ENCODE measurements around the gene ZBTB5. TPM values are rescaled to one million over a fixed set of nuclear protein-coding genes. Genes with fewer than 3 reads are reported as not detected.
"Not testable (repeated sequence)": the region's sequence is repeated elsewhere in the genome, so short reads cannot be mapped to it uniquely, and the experiment has no call there.

ZBTB5 gene
- total RNA-seq, 2 donors from 2014 or later, result 8.9 to 9.7 TPM

- peak within 1 kb of the TSS; percentile 41 for H3K27ac ChIP-seq
- H3K9me3 ChIP-seq, result no peaks in the 10 kb centered on the region
- H3K9ac ChIP-seq (ENCODE audit: low read depth in 2 of 2, low read length in 2 of 2), result peak within 1 kb of the TSS; percentile 80 to 94
- H3K36me3 ChIP-seq, result no peaks in the 10 kb centered on the region
- DNase-seq, result peak; percentile 97
- H3K27me3 ChIP-seq, result no peaks in the 10 kb centered on the region
- H3K4me3 ChIP-seq, result peak within 1 kb of the TSS; percentile 83
- peaks cover 9% of the 10 kb centered on the region for H3K4me1 ChIP-seq
- intact Hi-C loops (cut with DNase I), result no loop called here
- TF ChIP-seq, protein P1, sequence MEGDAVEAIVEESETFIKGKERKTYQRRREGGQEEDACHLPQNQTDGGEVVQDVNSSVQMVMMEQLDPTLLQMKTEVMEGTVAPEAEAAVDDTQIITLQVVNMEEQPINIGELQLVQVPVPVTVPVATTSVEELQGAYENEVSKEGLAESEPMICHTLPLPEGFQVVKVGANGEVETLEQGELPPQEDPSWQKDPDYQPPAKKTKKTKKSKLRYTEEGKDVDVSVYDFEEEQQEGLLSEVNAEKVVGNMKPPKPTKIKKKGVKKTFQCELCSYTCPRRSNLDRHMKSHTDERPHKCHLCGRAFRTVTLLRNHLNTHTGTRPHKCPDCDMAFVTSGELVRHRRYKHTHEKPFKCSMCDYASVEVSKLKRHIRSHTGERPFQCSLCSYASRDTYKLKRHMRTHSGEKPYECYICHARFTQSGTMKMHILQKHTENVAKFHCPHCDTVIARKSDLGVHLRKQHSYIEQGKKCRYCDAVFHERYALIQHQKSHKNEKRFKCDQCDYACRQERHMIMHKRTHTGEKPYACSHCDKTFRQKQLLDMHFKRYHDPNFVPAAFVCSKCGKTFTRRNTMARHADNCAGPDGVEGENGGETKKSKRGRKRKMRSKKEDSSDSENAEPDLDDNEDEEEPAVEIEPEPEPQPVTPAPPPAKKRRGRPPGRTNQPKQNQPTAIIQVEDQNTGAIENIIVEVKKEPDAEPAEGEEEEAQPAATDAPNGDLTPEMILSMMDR (IDR thresholded peaks at IDR 0.05), result no peak
These were observed 20.4 kb upstream of the ZBTB5 start, which contains the start of gene POLR1E for GRCh38 chr9:37485389-37486255. Gene POLR1E (plus strand): TSS chr9:37485948. CDS start chr9:37486048, 100 bp downstream.

DNA sequence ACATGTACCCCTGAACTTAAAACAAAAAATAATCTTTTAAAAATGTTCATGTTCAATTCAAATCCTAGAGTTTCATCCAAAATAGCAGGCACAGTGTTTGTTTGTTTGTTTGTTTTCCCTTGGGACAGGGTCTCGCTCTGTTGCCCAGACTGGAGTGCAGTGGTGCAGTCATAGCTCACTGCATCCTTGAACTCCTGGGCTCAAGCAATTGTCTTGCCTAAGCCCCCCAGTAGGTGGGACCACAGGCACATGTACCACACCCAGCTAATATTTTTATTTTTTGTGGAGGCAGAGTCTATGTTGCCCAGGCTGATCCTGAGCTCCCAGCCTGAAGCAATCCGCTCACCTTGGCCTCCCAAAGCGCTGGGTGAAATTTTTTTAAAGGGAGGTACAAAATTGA, 15.5 kb upstream of the ZBTB5 start:
- Histone ChIP-seq H3K27ac (no peak overlapping the region), H3K9ac (ENCODE audit: low read depth in 2 of 2, low read length in 2 of 2) (no peak overlapping the region), H3K27me3 (no peaks in the 10 kb centered on the region), H3K36me3 (no peaks in the 10 kb centered on the region), H3K9me3 (no peaks in the 10 kb centered on the region), H3K4me3 (no peak overlapping the region), H3K4me1 (peaks cover 3% of the 10 kb centered on the region)
- TF ChIP-seq, protein P1 (IDR thresholded peaks at IDR 0.05), result no peak
- intact Hi-C loops (cut with DNase I), result no loop called here
- DNase-seq, result no peak

DNA sequence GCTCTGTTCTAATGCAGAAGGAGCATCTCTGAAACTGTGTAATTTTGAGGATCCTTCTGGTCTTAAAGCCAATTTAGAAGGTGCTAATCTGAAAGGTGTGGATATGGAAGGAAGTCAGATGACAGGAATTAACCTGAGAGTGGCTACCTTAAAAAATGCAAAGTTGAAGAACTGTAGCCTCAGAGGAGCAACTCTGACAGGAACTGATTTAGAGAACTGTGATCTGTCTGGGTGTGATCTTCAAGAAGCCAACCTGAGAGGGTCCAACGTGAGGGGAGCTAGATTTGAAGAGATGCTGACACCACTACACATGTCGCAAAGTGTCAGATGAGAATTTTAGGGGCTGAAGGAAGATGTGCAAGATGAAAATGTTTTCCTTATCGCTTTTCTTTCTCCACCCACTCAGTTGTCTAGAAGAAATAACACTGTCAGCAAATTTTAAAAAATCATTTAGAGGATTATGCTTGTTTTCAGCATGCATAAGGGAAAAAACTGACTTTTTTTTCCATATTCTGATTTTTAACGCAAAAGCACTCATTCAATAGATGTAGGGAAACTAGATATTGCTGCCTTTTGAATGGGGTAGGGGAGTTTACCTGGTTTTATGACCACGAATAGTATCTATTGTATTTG, 12.9 kb upstream of the ZBTB5 start:
- H3K27ac ChIP-seq; H3K36me3 ChIP-seq; intact Hi-C loops (cut with DNase I); DNase-seq; H3K9me3 ChIP-seq; H3K27me3 ChIP-seq; H3K9ac ChIP-seq (ENCODE audit: low read depth in 2 of 2, low read length in 2 of 2); H3K4me3 ChIP-seq; H3K4me1 ChIP-seq: not testable (repeated sequence)

- H3K4me3 ChIP-seq; H3K9ac ChIP-seq (ENCODE audit: low read depth in 2 of 2, low read length in 2 of 2); H3K4me1 ChIP-seq; intact Hi-C loops (cut with DNase I); H3K36me3 ChIP-seq; H3K27me3 ChIP-seq; H3K9me3 ChIP-seq; DNase-seq; H3K27ac ChIP-seq: not testable (repeated sequence)
These were observed 12.2 kb upstream of the ZBTB5 start for GRCh38 chr9:37477443-37477842.

- Histone ChIP-seq H3K9ac (ENCODE audit: low read depth in 2 of 2, low read length in 2 of 2) (no peak overlapping the region), H3K4me1 (no peaks in the 10 kb centered on the region), H3K4me3 (no peak overlapping the region), H3K9me3 (no peaks in the 10 kb centered on the region), H3K27me3 (no peaks in the 10 kb centered on the region), H3K27ac (no peak overlapping the region), H3K36me3 (no peaks in the 10 kb centered on the region)
- intact Hi-C loops (cut with DNase I), result no loop called here
- DNase-seq, result no peak
- TF ChIP-seq, protein P1 (IDR thresholded peaks at IDR 0.05), result no peak
These were observed 11.7 kb upstream of the ZBTB5 start for GRCh38 chr9:37476930-37477329.

DNA sequence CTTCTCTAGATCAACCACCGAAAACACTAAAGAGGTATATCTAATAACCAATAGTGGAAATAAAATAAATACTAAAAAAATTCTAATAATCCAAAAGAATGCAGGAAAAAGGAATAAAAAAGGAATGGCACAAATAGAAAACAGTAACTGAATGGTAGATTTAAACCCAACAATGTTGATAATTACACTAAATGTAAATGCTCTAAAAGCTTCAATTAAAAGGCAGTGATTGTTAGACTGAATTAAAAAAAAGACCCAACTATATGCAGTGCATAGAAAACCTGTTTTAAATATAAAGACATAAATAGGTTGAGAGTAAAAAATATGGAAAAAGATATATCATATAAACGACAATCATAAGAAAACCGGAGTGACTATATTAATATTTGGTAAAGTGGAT, 9.2 kb upstream of the ZBTB5 start:
- Histone ChIP-seq H3K4me1 (no peaks in the 10 kb centered on the region), H3K9me3 (no peaks in the 10 kb centered on the region), H3K27me3 (no peaks in the 10 kb centered on the region), H3K4me3 (no peak overlapping the region), H3K36me3 (no peaks in the 10 kb centered on the region), H3K27ac (no peak overlapping the region), H3K9ac (ENCODE audit: low read depth in 2 of 2, low read length in 2 of 2) (no peak overlapping the region)
- intact Hi-C loops (cut with DNase I), result no loop called here
- TF ChIP-seq, protein P1 (IDR thresholded peaks at IDR 0.05), result no peak
- no peak for DNase-seq

DNA sequence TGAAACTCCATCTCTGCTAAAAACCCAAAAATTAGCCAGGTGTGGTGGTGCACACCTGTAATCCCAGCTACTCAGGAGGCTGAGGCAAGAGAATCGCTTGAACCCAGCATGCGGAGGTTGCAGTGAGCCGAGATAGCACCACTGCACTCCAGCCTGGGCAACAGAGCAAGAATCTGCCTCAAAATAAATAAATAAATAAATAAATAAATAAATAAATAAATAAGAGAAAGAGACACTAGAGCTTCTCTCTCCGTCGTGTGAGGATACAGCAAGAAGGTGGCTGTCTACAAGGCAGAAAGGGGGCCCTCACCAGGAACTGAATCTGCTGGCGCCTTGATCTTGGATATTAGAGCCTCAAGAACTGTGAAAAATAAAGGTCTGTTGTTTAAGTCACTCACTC, 8.7 kb upstream of the ZBTB5 start:
- H3K4me1 ChIP-seq; H3K9ac ChIP-seq (ENCODE audit: low read depth in 2 of 2, low read length in 2 of 2); H3K4me3 ChIP-seq; DNase-seq; H3K27ac ChIP-seq; H3K36me3 ChIP-seq; H3K27me3 ChIP-seq; H3K9me3 ChIP-seq; intact Hi-C loops (cut with DNase I): not testable (repeated sequence)

Measured in colonic mucosa (tissue), 4 donors.